Suppressor macrophage treated with lipopolysaccharide for 1 hour (primary cell): Measurements from ENCODE around the gene TMEM131.
"Not testable (repeated sequence)": the region's sequence is repeated elsewhere in the genome, so short reads cannot be mapped to it uniquely, and the experiment has no call there.

Source experiments
- DNase-seq, 3 donors: peaks; one replicate each; pipeline ENCODE4 v3.0.0-alpha.2; 2020 to 2022

TMEM131 gene

GRCh38 chr2:97907369-97908100 lies 88.2 kb downstream of the TMEM131 start:
- DNase-seq, result peak in 1 of 3 donors; percentile 17

- no peak for DNase-seq
Observed at GRCh38 chr2:97906307-97906706, 89.4 kb downstream of the TMEM131 start.

GRCh38 chr2:97905294-97905693 lies 90.5 kb downstream of the TMEM131 start:
- DNase-seq, result no peak

- DNase-seq, result no peak
Observed at GRCh38 chr2:97901862-97902261, 93.9 kb downstream of the TMEM131 start.

GRCh38 chr2:97900806-97901205 lies 94.9 kb downstream of the TMEM131 start:
- DNase-seq, result no peak

- not testable (repeated sequence) for DNase-seq
Observed at GRCh38 chr2:97893042-97893441, 102.7 kb downstream of the TMEM131 start.

- no peak for DNase-seq
Observed at GRCh38 chr2:97891611-97892010, 104.1 kb downstream of the TMEM131 start.

- no peak for DNase-seq
Observed at GRCh38 chr2:97889156-97889555, 106.6 kb downstream of the TMEM131 start.

GRCh38 chr2:97885841-97886240 lies 109.9 kb downstream of the TMEM131 start:
- no peak for DNase-seq

GRCh38 chr2:97880334-97880733 lies 115.4 kb downstream of the TMEM131 start:
- DNase-seq, result no peak

- no peak for DNase-seq
Observed at GRCh38 chr2:97878865-97879264, 116.9 kb downstream of the TMEM131 start.

GRCh38 chr2:97878317-97878716 lies 117.4 kb downstream of the TMEM131 start:
- DNase-seq, result not testable (repeated sequence)

GRCh38 chr2:97871096-97871780 lies 124.5 kb downstream of the TMEM131 start:
- DNase-seq, result peak; percentile 6 to 27 (median 17)

- DNase-seq, result peak; percentile 59 to 82 (median 70)
Observed at GRCh38 chr2:97870396-97870843, 125.3 kb downstream of the TMEM131 start.

GRCh38 chr2:97869722-97870346 lies 125.9 kb downstream of the TMEM131 start:
- no peak for DNase-seq

GRCh38 chr2:97868986-97869721 lies 126.6 kb downstream of the TMEM131 start:
- peak; percentile 72 to 89 (median 74) for DNase-seq

GRCh38 chr2:97863829-97864228 lies 131.9 kb downstream of the TMEM131 start:
- no peak for DNase-seq

GRCh38 chr2:97861177-97861576 lies 134.6 kb downstream of the TMEM131 start:
- DNase-seq, result no peak

GRCh38 chr2:97858442-97858841 lies 137.3 kb downstream of the TMEM131 start:
- DNase-seq, result no peak

- DNase-seq, result no peak
Observed at GRCh38 chr2:97857553-97857952, 138.2 kb downstream of the TMEM131 start.

GRCh38 chr2:97853057-97853456 lies 142.7 kb downstream of the TMEM131 start:
- not testable (repeated sequence) for DNase-seq

GRCh38 chr2:97851172-97851571 lies 144.6 kb downstream of the TMEM131 start:
- DNase-seq, result no peak
